Trophoblast cell (in vitro differentiated cells and primary cell): ENCODE measurements around the gene DENND1A.

ENCODE experiments used
- DNase-seq, 2 donors: peaks; one replicate each; pipeline ENCODE4 v3.0.0-alpha.2; 2016
- H2AFZ ChIP-seq: 2 replicates; pipeline ENCODE4 v1.6.1; 2013; ENCODE audit warnings: low read length, moderate library complexity, mild to moderate bottlenecking; ENCODE audit not compliant: insufficient read depth, poor library complexity
- H2AK5ac ChIP-seq: 2 replicates; pipeline ENCODE4 v1.6.1; 2013; ENCODE audit warnings: mild to moderate bottlenecking, low read length
- H2BK120ac ChIP-seq: 2 replicates; pipeline ENCODE4 v1.6.1; 2013; ENCODE audit warnings: low read length, mild to moderate bottlenecking, moderate library complexity; ENCODE audit not compliant: insufficient read depth, poor library complexity
- H2BK12ac ChIP-seq: 2 replicates; pipeline ENCODE4 v1.6.1; 2013; ENCODE audit warnings: mild to moderate bottlenecking, low read length, moderate library complexity
- H2BK5ac ChIP-seq: 2 replicates; pipeline ENCODE4 v1.6.1; 2013; ENCODE audit warnings: low read length, low read depth, moderate library complexity, mild to moderate bottlenecking; ENCODE audit not compliant: poor library complexity
- H3K14ac ChIP-seq: 2 replicates; pipeline ENCODE4 v1.6.1; 2013; ENCODE audit warnings: mild to moderate bottlenecking, low read length
- H3K18ac ChIP-seq: 2 replicates; pipeline ENCODE4 v1.6.1; 2013; ENCODE audit warnings: mild to moderate bottlenecking, low read length
- H3K23ac ChIP-seq: 2 replicates; pipeline ENCODE4 v1.6.1; 2013; ENCODE audit warnings: low read length
- H3K27ac ChIP-seq: 2 replicates; pipeline ENCODE4 v1.5.1; 2013; ENCODE audit warnings: low read depth, mild to moderate bottlenecking, inconsistent platforms, low read length, moderate library complexity
- H3K27me3 ChIP-seq: 2 replicates; pipeline ENCODE4 v1.6.1; 2013; ENCODE audit warnings: inconsistent platforms, mild to moderate bottlenecking, low read length, moderate library complexity; ENCODE audit not compliant: insufficient read depth
- H3K36me3 ChIP-seq, 2 experiments: 1 replicate in 1 of 2; 2 replicates in 1 of 2; pipeline ENCODE4 v1.6.1; 2013; ENCODE audit warnings: low read length in 2 of 2, mild to moderate bottlenecking in 2 of 2, moderate library complexity in 1 of 2; ENCODE audit not compliant: insufficient read depth in 2 of 2, control insufficient read depth in 1 of 2
- H3K4ac ChIP-seq: 2 replicates; pipeline ENCODE4 v1.6.1; 2013; ENCODE audit warnings: low read depth, mild to moderate bottlenecking, low read length, moderate library complexity
- H3K4me1 ChIP-seq, 2 experiments: 1 replicate in 1 of 2; 2 replicates in 1 of 2; pipeline ENCODE4 v1.6.1; 2013; ENCODE audit warnings: low read length in 2 of 2, mild to moderate bottlenecking in 2 of 2, moderate library complexity in 1 of 2; ENCODE audit not compliant: insufficient read depth in 2 of 2, control insufficient read depth in 1 of 2
- H3K4me2 ChIP-seq: 2 replicates; pipeline ENCODE4 v1.6.1; 2013; ENCODE audit warnings: inconsistent platforms, mild to moderate bottlenecking, low read length, moderate library complexity
- H3K4me3 ChIP-seq: 2 replicates; pipeline ENCODE4 v1.5.1; 2013; ENCODE audit warnings: mild to moderate bottlenecking, low read depth, low read length, inconsistent platforms
- H3K79me1 ChIP-seq: one replicate; pipeline ENCODE4 v1.6.1; 2013; ENCODE audit warnings: low read length
- H3K79me2 ChIP-seq: 2 replicates; pipeline ENCODE4 v1.6.1; 2013; ENCODE audit warnings: low read length, mild to moderate bottlenecking; ENCODE audit not compliant: control insufficient read depth, insufficient read depth, poor library complexity
- H3K9ac ChIP-seq: 2 replicates; pipeline ENCODE4 v1.6.1; 2013; ENCODE audit warnings: mild to moderate bottlenecking, low read length
- H3K9me3 ChIP-seq: 2 replicates; pipeline ENCODE4 v1.6.1; 2013; ENCODE audit warnings: low read depth, mild to moderate bottlenecking, control low read depth, inconsistent platforms, low read length; ENCODE audit not compliant: insufficient read depth
- H4K12ac ChIP-seq: 2 replicates; pipeline ENCODE4 v1.6.1; 2013; ENCODE audit warnings: low read depth, mild to moderate bottlenecking, low read length, moderate library complexity
- H4K8ac ChIP-seq: 2 replicates; pipeline ENCODE4 v1.6.1; 2013; ENCODE audit warnings: low read depth, mild to moderate bottlenecking, low read length, moderate library complexity
- H4K91ac ChIP-seq: one replicate; pipeline ENCODE4 v1.6.1; 2013; ENCODE audit warnings: low read depth, mild to moderate bottlenecking, low read length, moderate library complexity
- WGBS: extraction: QIAGEN DNeasy Blood & Tissue Kit; methylation state at CpG from one replicate; pipeline ENCODE4 v1.1.7; 2013; ENCODE audit warnings: missing lambda C conversion rate; ENCODE audit not compliant: insufficient read length, insufficient coverage; ENCODE audit errors: extremely low coverage; 5-methylcytosine and 5-hydroxymethylcytosine counted together

DENND1A gene

DNA sequence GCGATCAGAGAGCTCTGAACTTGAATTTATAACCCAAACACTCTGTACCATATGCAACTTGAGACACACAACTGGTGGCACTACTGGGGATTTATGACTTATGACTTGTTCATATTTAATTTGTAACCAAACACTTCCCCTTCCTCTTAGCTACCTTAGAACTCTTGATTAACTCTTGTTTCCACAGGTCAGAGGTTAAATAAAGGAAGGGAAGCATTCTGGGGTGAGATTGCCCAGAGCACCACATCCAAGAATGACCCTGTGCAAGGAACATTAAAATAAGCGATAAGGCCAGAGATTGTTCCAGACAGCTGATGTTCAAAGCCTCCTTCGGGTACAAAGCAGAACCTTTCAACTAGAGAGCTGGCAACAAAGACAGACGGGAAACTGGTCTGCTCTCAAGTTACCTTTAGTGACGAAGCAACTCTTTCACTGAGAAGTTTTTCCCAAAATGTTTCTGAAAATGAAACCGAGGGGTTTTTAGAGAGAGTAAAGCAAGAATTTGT is 242.6 kb downstream of the DENND1A start:
- Histone ChIP-seq H3K4me3 (no peak overlapping the region), H3K27ac (no peak overlapping the region)
- DNase-seq: no peak

DNA sequence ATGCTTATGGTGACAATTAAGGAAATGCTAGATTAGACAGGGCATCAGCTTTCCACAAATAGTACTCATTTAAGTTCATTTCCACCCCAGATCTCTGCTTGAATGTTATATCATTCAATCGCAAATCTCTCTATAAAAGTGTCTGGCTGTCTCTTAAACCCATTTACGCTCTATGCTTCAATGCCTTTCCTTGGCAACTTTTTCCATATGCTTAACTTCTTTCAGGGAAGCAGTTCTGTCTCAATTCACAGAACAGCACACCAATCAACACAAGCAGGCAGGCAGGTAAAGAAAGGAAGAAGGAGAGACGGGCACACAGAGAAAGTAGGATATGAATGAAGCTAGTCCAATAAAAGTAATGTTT is 243.1 kb downstream of the DENND1A start:
- Histone ChIP-seq H3K4ac (no peak overlapping the region), H3K9ac (no peak overlapping the region), H2AFZ (no peak overlapping the region), H2BK12ac (no peak overlapping the region), H3K36me3 (no peaks in the 10 kb centered on the region), H3K27me3 (no peaks in the 10 kb centered on the region), H3K18ac (no peak overlapping the region), H3K27ac (no peak overlapping the region), H3K4me1 (no peaks in the 10 kb centered on the region), H4K8ac (no peak overlapping the region), H3K79me1 (no peaks in the 10 kb centered on the region), H2BK120ac (no peak overlapping the region), H3K4me3 (no peak overlapping the region), H4K12ac (no peak overlapping the region), H3K4me2 (no peak overlapping the region), H3K9me3 (no peaks in the 10 kb centered on the region), H3K14ac (no peak overlapping the region), H2AK5ac (no peak overlapping the region), H2BK5ac (no peak overlapping the region), H4K91ac (no peak overlapping the region), H3K79me2 (no peaks in the 10 kb centered on the region), H3K23ac (no peak overlapping the region)
- no CpG with 5 or more reads among the region's 3 CpGs for WGBS
- DNase-seq: no peak

More for the DNA sequence above, 242.6 kb downstream of the DENND1A start:
- Histone ChIP-seq H3K18ac (no peak overlapping the region), H3K79me2 (no peaks in the 10 kb centered on the region), H2BK120ac (no peak overlapping the region), H2BK12ac (no peak overlapping the region), H3K4ac (no peak overlapping the region), H4K8ac (no peak overlapping the region), H3K4me2 (no peak overlapping the region), H2AFZ (no peak overlapping the region), H3K4me1 (no peaks in the 10 kb centered on the region), H3K79me1 (no peaks in the 10 kb centered on the region), H2AK5ac (no peak overlapping the region), H3K36me3 (no peaks in the 10 kb centered on the region), H4K91ac (no peak overlapping the region), H2BK5ac (no peak overlapping the region), H3K27me3 (no peaks in the 10 kb centered on the region), H3K23ac (no peak overlapping the region), H3K14ac (no peak overlapping the region), H3K9ac (no peak overlapping the region), H4K12ac (no peak overlapping the region), H3K9me3 (no peaks in the 10 kb centered on the region)
- no CpG with 5 or more reads among the region's 6 CpGs for WGBS

GRCh38 chr9:123686131-123686828 is 243.6 kb downstream of the DENND1A start:
- no peaks in the 10 kb centered on the region for H3K79me1 ChIP-seq
- H4K8ac ChIP-seq: no peak overlapping the region
- H3K9me3 ChIP-seq: no peaks in the 10 kb centered on the region
- no CpG with 5 or more reads among the region's 5 CpGs for WGBS
- H3K9ac ChIP-seq: no peak overlapping the region
- no peaks in the 10 kb centered on the region for H3K4me1 ChIP-seq
- H3K4ac ChIP-seq: no peak overlapping the region
- no peak overlapping the region for H3K14ac ChIP-seq
- H2AFZ ChIP-seq: no peak overlapping the region
- no peak overlapping the region for H2BK12ac ChIP-seq
- H3K18ac ChIP-seq: no peak overlapping the region
- no peak overlapping the region for H2AK5ac ChIP-seq
- no peak overlapping the region for H4K12ac ChIP-seq
- no peak overlapping the region for H3K23ac ChIP-seq
- no peak overlapping the region for H3K27ac ChIP-seq
- no peak overlapping the region for H3K4me2 ChIP-seq
- H3K36me3 ChIP-seq: no peaks in the 10 kb centered on the region
- H3K4me3 ChIP-seq: no peak overlapping the region
- no peaks in the 10 kb centered on the region for H3K27me3 ChIP-seq
- peak in 1 of 2 donors; percentile 43 for DNase-seq
- no peak overlapping the region for H2BK120ac ChIP-seq
- H4K91ac ChIP-seq: no peak overlapping the region
- H3K79me2 ChIP-seq: no peaks in the 10 kb centered on the region
- no peak overlapping the region for H2BK5ac ChIP-seq

DNA sequence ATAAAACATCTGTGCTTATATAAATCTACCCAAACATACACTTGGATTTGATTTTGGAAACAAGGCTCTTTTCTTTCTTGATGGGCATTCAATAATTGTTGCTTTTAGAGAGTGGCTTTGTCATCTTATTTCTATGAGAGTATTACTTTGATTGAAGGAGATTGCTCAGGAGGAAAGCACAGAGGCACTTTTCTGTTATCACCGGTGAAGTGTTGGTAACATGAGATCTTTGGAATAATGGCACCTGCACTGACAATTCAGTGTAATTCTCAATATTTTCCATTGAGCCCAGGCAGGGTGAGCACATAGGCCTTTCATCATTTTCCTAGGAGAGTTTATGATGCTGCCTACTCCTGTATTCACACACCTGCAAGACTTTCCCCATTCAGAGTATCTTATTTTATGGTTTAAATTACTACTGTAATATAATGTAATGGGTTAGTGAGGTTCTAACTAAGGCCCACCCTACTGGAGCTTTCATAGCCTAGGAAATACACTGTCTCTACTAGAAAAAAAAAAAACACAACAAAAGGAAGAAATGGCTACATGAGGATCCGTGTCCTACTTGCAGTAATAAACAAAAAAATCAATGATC is 244.3 kb downstream of the DENND1A start:
- H2AFZ ChIP-seq: no peak overlapping the region
- H3K4me2 ChIP-seq: no peak overlapping the region
- no peaks in the 10 kb centered on the region for H3K79me2 ChIP-seq
- no peaks in the 10 kb centered on the region for H3K79me1 ChIP-seq
- H3K4me1 ChIP-seq: no peaks in the 10 kb centered on the region
- no peak overlapping the region for H3K14ac ChIP-seq
- H2AK5ac ChIP-seq: no peak overlapping the region
- DNase-seq: no peak
- no peak overlapping the region for H2BK5ac ChIP-seq
- H3K4me3 ChIP-seq: no peak overlapping the region
- no CpG with 5 or more reads among the region's 2 CpGs for WGBS
- no peaks in the 10 kb centered on the region for H3K27me3 ChIP-seq
- no peak overlapping the region for H3K23ac ChIP-seq
- peaks cover 2% of the 10 kb centered on the region for H3K9me3 ChIP-seq
- no peak overlapping the region for H3K27ac ChIP-seq
- no peak overlapping the region for H3K4ac ChIP-seq
- no peak overlapping the region for H3K18ac ChIP-seq
- no peak overlapping the region for H2BK120ac ChIP-seq
- no peak overlapping the region for H4K8ac ChIP-seq
- H3K9ac ChIP-seq: no peak overlapping the region
- H4K12ac ChIP-seq: no peak overlapping the region
- H3K36me3 ChIP-seq: no peaks in the 10 kb centered on the region
- no peak overlapping the region for H4K91ac ChIP-seq
- no peak overlapping the region for H2BK12ac ChIP-seq
